SW480 (cell line): ENCODE data around the gene TBL1Y.

Source experiments
- DNase-seq: peaks from one replicate; pipeline ENCODE4 v3.0.0-alpha.2; 2016; ENCODE audit warnings: low spot score

TBL1Y gene

GRCh38 chrY:7085606-7086005, 175.1 kb downstream of the TBL1Y start:
- DNase-seq = no peak

GRCh38 chrY:7092836-7093235, 182.3 kb downstream of the TBL1Y start:
- no peak for DNase-seq

- no peak for DNase-seq
Measured at GRCh38 chrY:7094365-7094764, 183.9 kb downstream of the TBL1Y start.

GRCh38 chrY:7097021-7097420, 186.5 kb downstream of the TBL1Y start:
- DNase-seq = no peak

- no peak for DNase-seq
Measured at GRCh38 chrY:7099742-7100141, 189.2 kb downstream of the TBL1Y start.

- DNase-seq = no peak
Measured at GRCh38 chrY:7102680-7103079, 192.2 kb downstream of the TBL1Y start.

- DNase-seq = no peak
Measured at GRCh38 chrY:7107179-7107578, 196.7 kb downstream of the TBL1Y start.

GRCh38 chrY:7110086-7110485, 199.6 kb downstream of the TBL1Y start:
- DNase-seq = no peak

GRCh38 chrY:7115871-7116270, 205.4 kb downstream of the TBL1Y start:
- DNase-seq = no peak

GRCh38 chrY:7122202-7122601, 211.7 kb downstream of the TBL1Y start:
- no peak for DNase-seq

GRCh38 chrY:7125136-7126056, 214.9 kb downstream of the TBL1Y start:
- no peak for DNase-seq

- DNase-seq = no peak
Measured at GRCh38 chrY:7128211-7128610, 217.7 kb downstream of the TBL1Y start.
